GM21786 (cell line): ENCODE data around the gene FOXK1.

Source experiments
- ATAC-seq: cut with Tn5 transposase; IDR thresholded peaks from one replicate; pipeline ENCODE4 v1.9.1; 2021; ENCODE audit not compliant: unreplicated experiment

The FOXK1 gene

DNA sequence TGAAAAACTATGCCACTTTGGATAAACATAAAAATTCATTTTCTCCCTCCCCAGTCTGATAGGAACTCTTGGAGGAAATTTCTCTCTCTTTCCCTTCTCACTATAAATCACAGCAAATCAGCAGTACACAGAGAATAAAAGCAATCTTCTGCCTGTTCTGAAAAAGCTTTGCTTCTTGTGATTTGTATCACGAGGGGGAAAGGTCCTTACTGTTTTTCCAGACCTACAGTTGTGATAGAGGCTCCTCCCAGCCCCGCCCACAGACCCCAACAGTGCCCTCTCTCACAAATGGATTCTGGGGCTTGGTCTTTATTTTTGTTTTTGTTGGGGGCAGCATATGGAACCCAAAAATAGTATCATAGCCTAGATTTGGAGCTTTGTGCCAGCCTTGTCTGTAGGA lies 12.2 kb downstream of the FOXK1 start:
- no peak for ATAC-seq

DNA sequence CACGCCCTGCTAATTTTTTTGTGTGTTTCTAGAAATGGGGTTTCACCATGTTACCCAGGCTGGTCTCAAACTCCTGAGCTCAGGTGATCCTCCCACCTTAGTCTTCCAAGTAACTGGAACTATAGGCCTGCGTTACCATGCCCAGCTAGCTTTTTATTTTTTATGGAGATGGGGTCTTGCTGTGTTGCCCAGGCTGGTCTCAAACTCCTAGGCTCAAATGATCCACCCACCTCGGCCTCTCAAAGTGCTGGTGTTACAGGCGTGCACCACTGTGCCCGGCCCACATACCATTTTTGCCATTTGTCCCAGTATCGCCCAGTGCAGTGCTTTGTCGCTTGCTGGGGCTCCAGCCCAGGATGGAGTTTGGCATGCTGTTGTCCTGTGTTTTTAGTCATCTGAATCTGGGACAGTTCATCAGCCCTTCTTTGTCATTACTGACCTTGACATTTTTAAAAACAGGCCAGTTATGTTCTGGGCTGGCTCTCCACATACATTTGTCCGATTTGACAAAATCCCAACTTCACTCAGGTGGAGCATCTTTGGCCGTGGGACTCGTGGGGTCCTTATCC lies 16.7 kb downstream of the FOXK1 start:
- no peak for ATAC-seq

DNA sequence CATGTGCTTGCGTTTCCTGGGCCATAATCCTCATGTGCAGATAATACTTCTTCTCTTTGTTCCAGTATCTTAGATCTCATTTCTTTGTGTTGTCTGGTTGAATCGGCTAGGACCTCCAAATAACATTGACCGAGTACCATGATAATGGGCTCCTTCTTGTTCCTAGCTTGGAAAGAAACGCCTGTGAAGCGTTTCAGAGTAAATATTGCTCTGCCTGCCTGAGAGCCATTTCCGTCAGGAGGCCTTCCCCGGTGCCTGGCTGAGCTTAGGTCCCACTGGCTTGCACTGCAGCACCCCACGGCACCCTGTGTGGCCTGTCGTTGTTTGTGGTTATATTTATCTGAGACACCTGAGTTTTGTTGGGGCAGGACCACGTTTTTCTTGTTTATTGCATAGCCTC lies 17.7 kb downstream of the FOXK1 start:
- no peak for ATAC-seq

DNA sequence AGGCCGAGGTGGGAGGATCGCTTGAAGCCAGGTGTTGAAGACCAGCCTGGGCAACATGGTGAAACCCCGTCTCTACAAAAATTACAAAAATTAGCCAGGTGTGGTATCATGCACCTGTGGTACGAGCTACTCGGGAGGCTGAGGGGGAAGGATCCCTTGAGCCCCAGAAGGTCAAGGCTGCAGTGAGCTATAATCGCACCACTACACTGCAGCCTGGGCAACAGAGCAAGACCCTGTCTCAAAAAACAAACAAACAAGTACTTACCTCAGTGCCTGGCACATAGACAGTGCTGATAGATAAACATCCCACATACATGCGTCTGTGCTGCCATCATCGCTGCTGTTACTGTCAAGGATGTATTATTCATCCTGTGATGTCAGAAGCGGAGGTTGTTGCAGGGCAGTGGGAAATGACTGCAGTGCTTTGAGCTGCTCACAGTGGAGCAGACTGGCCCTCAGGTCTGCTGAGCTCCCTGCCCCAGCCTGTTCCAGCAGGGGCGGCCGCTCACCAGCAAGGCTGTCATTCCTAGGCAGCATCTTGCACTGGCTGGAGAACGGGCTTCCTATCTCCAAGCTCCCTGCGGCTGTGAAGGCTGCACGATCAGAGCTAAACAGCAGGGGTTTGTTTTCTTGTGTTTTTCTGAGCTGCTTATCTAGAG lies 18.6 kb downstream of the FOXK1 start:
- no peak for ATAC-seq

DNA sequence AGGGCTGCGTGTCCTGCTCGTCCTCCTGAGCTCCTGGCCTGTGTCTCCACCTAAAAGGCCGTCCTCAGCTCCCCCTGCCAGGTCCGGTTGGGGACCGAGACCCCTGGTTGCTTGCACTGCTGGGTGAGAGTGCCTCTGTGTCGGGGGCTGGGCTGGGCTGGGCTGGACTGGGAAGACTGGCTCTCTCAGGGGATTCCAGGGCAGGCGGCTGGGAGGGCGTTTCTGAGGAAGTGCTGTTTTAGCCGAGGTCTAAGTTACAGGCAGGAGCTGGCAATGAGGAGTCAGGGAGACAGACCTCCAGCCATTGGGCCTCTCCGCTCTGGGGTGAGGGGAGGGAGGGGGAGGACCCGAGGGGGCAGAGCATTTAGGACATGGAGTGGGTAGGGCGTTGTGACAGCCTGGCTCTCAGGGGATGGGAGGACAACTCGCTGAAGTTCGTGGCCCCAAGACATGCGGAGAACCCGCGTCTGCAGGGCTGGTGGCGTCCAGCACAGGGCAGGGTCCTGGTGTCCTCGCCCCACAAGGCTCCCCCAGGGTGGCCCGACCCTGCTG lies 20.9 kb downstream of the FOXK1 start:
- no peak for ATAC-seq

DNA sequence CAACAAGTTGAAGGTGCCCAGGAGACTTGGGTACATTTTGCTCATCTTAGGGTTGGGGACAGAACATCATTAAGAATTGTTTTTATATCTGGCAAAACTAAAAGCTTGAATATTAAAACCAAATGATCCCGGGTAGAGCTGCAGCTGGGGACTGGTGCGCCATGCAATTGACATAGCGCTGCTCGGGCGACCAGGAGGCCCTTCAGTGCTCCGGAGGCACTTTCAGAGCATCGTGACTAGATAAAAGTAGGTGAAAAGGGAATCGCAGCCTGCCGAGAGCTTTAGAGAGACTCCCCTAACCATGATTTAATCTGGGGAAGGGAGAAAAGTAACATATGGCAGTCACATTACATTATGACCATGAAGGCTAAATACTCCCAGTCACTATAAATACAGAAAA lies 21.4 kb downstream of the FOXK1 start:
- no peak for ATAC-seq

DNA sequence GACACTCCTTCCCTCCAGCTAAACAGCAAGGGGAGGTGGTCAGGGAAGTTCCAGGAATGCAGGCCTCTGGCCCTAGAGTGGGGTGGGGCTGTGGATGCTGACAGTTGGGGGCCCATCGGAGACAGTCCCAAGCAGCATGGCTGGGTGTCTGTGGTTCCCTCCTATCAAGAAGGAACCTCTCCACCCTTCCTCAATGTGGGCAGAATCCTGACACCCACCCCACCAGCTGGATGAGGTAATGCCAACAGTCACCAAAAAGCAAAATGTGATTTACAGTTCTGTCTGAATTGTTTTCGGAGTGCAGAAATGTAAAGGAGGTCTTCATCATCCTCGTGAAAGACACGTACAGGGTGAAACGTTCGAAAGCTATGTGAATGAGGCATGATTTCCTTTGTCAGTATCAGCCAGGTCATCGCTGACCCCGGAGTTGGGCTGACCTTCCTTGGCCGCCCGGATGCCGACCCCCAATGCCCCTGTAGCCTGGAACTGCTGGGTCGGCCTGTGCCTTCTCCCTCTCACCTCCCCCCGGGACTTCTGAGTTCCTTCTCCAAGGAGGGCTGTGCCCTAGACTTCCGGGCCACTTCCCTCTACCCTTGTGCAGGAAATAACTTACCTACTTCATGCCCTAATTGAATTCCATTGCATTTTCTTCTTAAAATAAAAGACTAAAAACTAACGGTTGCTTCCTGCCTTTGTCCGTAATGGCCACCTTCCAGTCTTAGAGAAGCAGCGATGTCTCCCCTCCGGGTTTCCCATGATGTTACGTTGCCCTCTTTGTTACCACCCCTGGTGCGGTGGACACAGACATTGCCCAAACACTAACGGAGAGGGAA lies 24.5 kb downstream of the FOXK1 start:
- ATAC-seq = no peak

DNA sequence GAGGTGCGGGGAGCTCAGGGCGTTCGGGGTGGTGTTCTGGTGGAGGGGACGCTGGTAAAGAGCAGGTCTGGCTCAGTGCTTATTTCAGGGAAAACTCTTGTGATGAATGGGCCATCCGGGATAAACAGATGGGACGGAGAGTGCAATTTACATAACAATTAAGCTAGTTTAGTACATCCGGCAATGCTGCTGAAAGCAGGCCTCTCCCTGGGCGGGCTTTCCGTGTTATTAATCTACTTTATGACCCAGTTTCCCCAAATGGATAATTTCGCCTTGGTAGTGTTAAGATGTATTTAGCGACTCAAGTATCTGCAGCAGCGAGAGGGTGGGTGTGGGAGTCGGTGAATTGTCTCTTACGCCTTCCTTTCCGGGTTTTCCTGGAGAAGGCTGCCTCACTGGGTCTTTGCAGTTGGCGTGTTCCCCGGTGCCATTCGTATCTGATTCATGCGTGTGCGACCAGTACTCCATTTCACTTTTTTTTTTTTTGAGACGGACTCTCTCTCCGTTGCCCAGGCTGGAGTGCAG lies 25.2 kb downstream of the FOXK1 start:
- no peak for ATAC-seq

DNA sequence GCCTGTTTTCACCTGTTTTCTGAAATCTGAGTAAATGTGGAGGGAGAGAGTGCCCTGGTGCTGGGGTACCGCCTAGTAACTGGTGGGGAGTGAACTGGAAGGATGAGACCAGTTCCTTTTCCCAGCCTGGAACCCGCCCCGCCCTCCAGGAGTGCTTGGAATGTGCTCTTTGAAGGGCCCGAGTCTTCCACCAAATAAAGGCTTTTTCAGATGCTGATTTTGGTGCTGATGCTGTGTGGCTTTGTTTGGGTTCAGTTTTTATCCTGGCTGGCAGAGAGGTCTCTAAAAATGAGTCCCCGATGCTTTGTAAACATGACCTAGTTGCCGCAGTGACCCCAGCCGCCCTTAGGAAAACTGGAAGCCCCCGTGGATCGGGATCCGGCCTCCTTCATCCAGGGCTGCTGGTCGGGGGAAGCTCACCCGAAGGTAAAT lies 25.9 kb downstream of the FOXK1 start:
- no peak for ATAC-seq

DNA sequence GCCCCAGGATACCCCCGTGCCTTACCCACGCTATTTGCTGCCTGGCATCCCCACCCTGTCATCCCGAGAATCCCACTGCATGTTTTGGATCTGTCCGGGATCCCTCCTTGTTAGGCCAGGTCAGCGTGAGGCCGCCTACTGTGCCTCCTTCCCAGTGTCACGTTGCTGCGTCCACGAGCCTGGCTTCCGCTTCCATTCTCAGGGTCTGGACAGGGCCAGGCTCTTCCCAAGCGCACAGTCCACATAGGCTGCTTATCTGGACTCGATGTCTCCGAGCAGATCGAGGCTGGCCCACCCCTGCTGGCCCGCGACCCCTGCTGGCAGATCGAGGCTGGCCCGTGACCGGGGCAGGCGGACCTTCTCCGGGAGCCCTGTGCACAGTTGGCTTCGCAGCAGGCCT lies 27.1 kb downstream of the FOXK1 start:
- no peak for ATAC-seq

DNA sequence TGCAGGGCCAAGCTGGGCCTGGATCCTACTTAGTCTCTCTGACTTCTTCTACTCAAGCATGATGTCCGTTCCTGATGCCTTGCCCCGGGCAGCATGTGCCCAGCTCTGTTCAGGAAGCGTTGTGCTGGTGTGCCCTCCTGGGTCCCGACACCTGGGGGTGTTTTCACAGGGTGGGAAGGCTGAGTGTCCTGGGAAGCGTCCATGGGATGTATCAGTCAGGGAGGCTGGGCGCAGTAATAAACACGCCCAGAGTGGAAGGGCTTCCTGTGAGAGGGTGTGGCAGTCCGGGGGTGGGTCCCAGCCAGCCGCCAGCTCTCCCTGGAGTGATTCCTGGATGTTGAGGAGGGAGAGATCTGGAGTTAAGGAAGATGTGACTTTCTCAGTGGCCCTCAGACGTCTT lies 29.0 kb downstream of the FOXK1 start:
- ATAC-seq = no peak

DNA sequence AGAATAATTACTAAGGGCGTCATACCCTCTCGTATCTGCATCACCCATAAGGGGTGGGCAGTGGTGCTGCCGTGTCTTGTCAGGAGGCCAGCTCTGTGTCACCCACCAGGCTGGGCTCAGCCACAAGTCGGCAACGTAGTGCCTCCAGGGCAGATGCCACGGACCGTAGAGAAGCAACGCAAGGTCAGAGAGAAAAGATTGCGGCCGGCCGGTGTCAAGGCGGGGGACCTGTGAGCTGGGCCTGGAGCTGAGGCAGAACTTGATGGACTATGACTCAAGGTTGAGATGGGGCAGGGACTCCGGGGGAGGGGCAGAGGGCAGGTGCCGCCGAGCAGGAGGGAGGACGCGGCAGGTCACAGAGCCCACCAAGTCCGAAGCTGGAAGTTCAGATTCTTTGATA lies 29.5 kb downstream of the FOXK1 start:
- ATAC-seq = no peak

DNA sequence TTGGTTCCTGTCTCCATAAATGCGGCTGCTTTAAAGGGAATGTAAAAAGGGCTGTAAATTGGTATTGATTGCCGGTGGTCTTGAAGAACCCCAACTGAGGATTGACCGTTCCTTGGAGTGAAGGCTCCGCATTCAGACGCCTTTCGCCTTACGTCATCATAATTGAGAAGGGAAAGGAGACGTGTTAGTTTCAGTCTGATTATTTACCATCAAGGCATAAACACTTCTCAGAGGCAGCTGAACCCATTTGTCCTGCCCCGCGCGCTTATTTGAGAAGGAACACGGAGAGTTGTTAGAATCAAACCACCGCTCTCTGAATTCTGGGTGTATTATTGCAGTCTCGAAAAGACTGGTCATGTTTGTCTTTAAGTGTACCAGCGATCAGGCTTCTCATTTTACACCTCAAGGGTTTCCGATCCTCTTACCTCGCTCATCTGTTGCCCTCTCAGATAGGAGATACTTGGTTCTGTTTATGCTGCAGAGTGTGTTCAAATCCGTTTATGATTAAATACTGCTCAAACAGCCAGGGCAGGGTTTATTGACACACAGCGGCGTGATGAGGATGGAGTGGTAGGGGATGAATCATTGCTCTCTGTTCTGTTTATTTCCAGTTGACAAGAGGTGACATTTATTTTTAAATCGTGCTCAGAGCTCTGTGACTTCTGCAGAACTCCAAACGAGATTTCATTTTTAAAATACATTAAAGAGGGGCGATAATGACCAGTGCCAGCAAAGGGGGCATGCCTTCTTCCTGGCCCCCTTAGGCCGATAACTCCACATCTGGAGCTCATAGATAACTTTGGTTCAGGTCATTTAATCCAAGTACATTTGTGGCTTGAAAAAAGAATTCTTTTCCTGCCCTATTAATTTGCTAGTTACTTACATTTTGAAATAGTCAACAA lies 30.4 kb downstream of the FOXK1 start:
- no peak for ATAC-seq

DNA sequence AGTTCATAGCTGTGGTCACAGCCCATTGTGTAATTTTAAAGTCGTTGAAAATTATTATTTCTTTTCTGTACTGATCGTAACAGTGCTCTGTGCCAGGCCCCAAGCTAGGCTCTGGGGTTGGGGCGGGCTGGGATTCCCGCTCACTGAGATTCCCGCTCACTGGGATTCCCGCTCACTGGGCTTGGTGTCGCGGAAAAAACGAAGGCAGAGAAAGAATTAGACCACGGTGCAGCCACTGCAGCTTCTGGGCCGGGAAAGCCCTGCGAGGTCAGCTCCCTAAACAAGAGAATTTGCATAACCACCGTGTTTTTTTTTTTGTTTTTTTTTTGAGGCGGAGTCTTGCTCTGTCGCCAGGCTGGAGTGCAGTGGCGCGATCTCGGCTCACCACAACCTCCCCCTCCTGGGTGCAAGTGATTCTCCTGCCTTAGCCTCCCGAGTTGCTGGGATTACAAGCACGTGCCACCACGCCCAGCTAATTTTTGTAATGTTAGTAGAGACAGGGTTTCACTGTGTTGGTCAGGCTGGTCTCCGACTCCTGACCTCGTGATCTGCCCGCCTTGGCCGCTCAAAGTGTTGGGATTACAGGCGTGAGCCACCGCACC lies 31.2 kb downstream of the FOXK1 start:
- ATAC-seq = peak; percentile 61

DNA sequence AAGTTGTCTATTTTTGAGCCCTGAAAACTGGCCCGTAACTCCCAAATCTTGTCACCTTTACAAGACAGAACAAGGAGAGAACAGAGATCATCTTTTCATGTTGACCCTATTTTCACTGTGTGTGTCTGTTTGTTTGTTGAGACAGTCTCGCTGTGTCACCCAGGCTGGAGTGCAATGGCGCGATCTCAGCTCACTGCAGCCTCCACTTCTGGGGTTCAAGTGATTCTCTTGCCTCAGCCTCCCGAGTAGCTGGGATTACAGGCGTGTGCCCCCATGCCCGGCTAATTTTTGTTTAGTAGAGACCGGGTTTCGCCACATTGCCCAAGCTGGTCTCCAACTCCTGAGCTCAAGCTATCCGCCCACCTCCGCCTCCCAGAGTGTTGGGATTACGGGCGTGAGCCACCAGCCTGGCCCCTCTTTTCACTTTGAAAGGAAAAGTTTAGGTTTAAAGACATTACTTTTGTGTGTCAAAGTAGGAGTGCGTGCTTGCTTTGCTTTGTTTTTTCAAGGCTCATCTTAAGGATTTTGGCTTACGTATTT lies 32.1 kb downstream of the FOXK1 start:
- no peak for ATAC-seq

DNA sequence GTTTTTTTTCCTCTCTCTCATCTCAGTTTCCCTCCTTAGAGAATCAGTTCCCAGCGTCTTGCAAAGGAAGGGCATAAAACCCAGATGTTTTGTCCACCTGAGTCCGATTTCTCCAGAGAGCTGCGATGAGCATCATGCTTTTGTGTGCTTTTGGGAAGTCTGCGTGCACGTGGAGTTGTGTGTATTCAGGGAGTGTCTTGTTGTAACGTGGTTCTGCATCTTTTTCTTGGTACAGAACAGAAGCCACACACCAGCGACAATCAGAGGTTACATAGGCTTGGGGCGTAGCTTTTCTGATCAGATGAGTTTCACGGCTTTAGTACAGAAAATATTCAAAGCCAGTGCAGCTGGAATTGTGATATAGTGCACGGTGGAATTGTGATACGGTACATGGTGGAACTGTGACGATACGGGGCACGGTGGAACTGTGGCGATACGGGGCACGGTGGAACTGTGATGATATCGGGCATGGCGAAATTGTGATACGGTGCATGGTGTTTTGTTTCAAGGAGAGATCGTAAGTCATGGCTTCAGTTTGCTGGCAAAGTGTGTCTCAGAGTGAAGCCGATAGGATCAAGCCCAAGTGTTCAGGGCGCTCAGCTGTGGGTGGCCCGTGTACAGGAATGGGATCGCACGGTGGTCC lies 32.8 kb downstream of the FOXK1 start:
- no peak for ATAC-seq

DNA sequence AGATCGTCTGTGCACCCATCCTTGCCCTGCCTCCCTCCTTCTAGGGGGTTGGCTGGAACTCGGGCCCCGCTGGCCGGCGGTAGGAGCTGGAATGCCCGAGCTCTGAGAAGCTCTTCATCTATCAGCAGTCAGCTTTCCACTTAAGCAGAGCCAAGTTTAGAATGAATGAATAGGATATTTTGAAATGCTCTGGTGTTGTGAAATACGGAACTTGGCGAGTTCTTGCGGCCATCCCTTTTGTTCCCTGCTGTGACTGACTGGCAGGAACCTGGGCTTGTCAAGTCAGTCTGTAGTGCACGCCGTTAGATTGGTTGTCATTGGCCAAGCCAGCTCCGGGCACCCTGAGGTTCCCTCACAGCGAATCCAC lies 33.3 kb downstream of the FOXK1 start:
- no peak for ATAC-seq

DNA sequence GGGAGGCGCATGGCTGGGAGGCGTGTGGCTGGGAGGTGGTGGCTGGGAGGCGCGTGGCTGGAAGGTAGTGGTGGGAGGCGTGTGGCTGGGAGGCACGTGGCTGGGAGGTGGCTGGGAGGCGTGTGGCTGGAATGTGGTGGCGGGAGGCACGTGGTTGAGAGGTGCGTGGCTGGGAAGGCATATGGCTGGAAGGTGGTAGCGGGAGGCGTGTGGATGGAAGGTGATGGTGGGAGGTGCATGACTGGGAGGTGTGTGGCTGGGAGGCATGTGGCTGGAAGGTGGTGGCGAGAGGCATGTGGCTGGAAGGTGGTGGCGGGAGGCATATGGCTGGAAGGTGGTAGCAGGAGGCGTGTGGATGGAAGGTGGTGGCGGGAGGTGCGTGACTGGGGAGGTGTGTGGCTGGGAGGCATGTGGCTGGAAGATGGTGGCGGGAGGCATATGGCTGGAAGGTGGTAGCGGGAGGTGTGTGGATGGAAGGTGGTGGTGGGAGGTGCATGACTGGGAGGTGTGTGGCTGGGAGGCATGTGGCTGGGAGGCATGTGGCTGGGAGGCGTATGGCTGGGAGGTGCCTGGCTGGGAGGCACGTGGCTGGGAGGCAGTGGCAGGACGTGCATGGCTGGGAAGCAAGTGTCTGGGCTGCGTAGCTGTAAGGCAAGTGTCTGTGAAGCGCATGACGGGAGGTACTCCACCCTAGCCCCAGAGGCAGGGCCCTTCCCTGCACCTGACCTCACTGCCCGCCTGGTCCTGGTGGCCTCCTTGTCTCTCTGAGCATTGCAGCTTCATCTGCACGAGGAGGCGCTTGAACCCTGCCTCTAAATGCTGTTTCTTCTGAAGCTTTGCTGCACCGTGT lies 35.1 kb downstream of the FOXK1 start:
- ATAC-seq = no peak

DNA sequence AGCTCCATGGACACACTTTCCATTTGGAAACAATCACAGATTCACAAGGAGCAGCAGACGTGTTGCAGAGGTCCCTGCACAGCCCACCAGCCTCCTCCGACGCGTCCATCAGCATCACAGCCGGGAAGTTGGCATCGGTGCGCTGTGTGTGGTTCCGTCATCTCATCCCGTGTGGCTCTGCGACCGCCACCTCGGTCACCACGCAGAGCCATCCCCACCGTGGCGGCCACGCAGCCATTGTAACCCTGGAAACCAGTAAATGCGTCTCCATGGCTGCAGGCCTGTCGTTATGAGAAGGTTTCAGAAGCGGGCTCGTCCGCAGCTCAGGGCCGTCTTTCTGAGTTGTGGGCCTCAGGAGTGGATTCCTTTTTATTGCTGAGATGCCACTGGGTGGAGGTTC lies 36.0 kb downstream of the FOXK1 start:
- no peak for ATAC-seq
